ENCODE data around the gene RAX2.

- TF ChIP-seq EZH2 (IDR thresholded peaks at IDR 0.05) (no peak), POLR2AphosphoS5 (IDR thresholded peaks at IDR 0.05; ENCODE audit: borderline replicate concordance, low read depth, low read length) (no peak)
These were observed 3.3 kb upstream of the RAX2 start for GRCh38 chr19:3775374-3775711.
